H9 (cell line): ENCODE results near the gene CCL13. TPM values are rescaled to one million over a fixed set of nuclear protein-coding genes. Genes with fewer than 3 reads are reported as not detected.
A peak's percentile ranks its signal among the peaks of the same experiment; 100 is the strongest.

Source experiments
- DNase-seq: peaks from one replicate; pipeline ENCODE4 v3.0.0-alpha.2; 2017
- H2AFZ ChIP-seq: one replicate; pipeline ENCODE4 v1.6.1; 2013; ENCODE audit warnings: mild to moderate bottlenecking, low read length, control low read depth, moderate library complexity
- H2AK5ac ChIP-seq: 2 replicates; pipeline ENCODE4 v1.6.1; 2013; ENCODE audit warnings: low read length, control low read depth, mixed read lengths; ENCODE audit not compliant: insufficient read length
- H2BK120ac ChIP-seq: one replicate; pipeline ENCODE4 v1.6.1; 2013; ENCODE audit warnings: low read depth, mild to moderate bottlenecking, low read length, control low read depth, inconsistent platforms; ENCODE audit not compliant: poor library complexity, severe bottlenecking
- H2BK12ac ChIP-seq: 2 replicates; pipeline ENCODE4 v1.6.1; 2013; ENCODE audit warnings: low read length, control low read depth, mixed read lengths, low read depth; ENCODE audit not compliant: insufficient read length
- H2BK15ac ChIP-seq: 2 replicates; pipeline ENCODE4 v1.6.1; 2013; ENCODE audit warnings: low read depth, low read length, control low read depth
- H2BK20ac ChIP-seq: one replicate; pipeline ENCODE4 v1.6.1; 2013; ENCODE audit warnings: low read depth, mild to moderate bottlenecking, low read length, control low read depth, inconsistent platforms; ENCODE audit not compliant: poor library complexity, severe bottlenecking
- H2BK5ac ChIP-seq: 2 replicates; pipeline ENCODE4 v1.6.1; 2013; ENCODE audit warnings: low read length, control low read depth, mixed read lengths; ENCODE audit not compliant: insufficient read length
- H3K14ac ChIP-seq: 2 replicates; pipeline ENCODE4 v1.6.1; 2013; ENCODE audit warnings: low read length, control low read depth; ENCODE audit not compliant: insufficient read depth
- H3K18ac ChIP-seq: 2 replicates; pipeline ENCODE4 v1.6.1; 2013; ENCODE audit warnings: low read depth, mild to moderate bottlenecking, mixed read lengths, low read length, control low read depth; ENCODE audit not compliant: insufficient read length
- H3K23ac ChIP-seq: 2 replicates; pipeline ENCODE4 v1.6.1; 2013; ENCODE audit warnings: low read length, control low read depth, mixed read lengths, low read depth; ENCODE audit not compliant: insufficient read length
- H3K23me2 ChIP-seq: 2 replicates; pipeline ENCODE4 v1.6.1; 2013; ENCODE audit warnings: low read depth, mild to moderate bottlenecking, mixed read lengths, low read length, control low read depth; ENCODE audit not compliant: insufficient read length, poor library complexity, severe bottlenecking
- H3K27ac ChIP-seq: 2 replicates; pipeline ENCODE4 v1.5.1; 2013; ENCODE audit warnings: low read length, control low read depth, mixed read lengths, low read depth; ENCODE audit not compliant: insufficient read length
- H3K27me3 ChIP-seq: 2 replicates; pipeline ENCODE4 v1.6.1; 2013; ENCODE audit warnings: low read length, control low read depth, inconsistent platforms; ENCODE audit not compliant: insufficient read depth
- H3K4ac ChIP-seq: 2 replicates; pipeline ENCODE4 v1.6.1; 2013; ENCODE audit warnings: low read depth, mild to moderate bottlenecking, control low read depth, inconsistent platforms, low read length, moderate library complexity
- H3K4me1 ChIP-seq: 2 replicates; pipeline ENCODE4 v1.6.1; 2013; ENCODE audit warnings: low read length, control low read depth, inconsistent platforms; ENCODE audit not compliant: insufficient read depth
- H3K4me2 ChIP-seq: 2 replicates; pipeline ENCODE4 v1.6.1; 2013; ENCODE audit warnings: low read length, control low read depth, mixed read lengths; ENCODE audit not compliant: insufficient read length, insufficient read depth
- H3K56ac ChIP-seq: 2 replicates; pipeline ENCODE4 v1.6.1; 2013; ENCODE audit warnings: low read depth, mild to moderate bottlenecking, mixed read lengths, low read length, control low read depth; ENCODE audit not compliant: insufficient read length
- H3K79me1 ChIP-seq: 2 replicates; pipeline ENCODE4 v1.6.1; 2013; ENCODE audit warnings: low read depth, mild to moderate bottlenecking, moderate library complexity, low read length, control low read depth, inconsistent platforms; ENCODE audit not compliant: insufficient read depth, poor library complexity, severe bottlenecking
- H3K79me2 ChIP-seq: 2 replicates; pipeline ENCODE4 v1.6.1; 2013; ENCODE audit warnings: low read length, control low read depth, inconsistent platforms; ENCODE audit not compliant: insufficient read depth
- H3K9ac ChIP-seq: 2 replicates; pipeline ENCODE4 v1.6.1; 2013; ENCODE audit warnings: low read length, control low read depth, mixed read lengths; ENCODE audit not compliant: insufficient read length; ENCODE audit errors: extremely low read depth
- H3K9me3 ChIP-seq: one replicate; pipeline ENCODE4 v1.6.1; 2013; ENCODE audit warnings: low read depth, low read length, inconsistent platforms; ENCODE audit not compliant: control insufficient read depth
- H3T11ph ChIP-seq: one replicate; pipeline ENCODE4 v1.6.1; 2013; ENCODE audit warnings: mild to moderate bottlenecking, low read length, control low read depth, inconsistent platforms
- H4K20me1 ChIP-seq: one replicate; pipeline ENCODE4 v1.6.1; 2013; ENCODE audit not compliant: control insufficient read depth, insufficient read length, insufficient read depth
- H4K5ac ChIP-seq: 2 replicates; pipeline ENCODE4 v1.6.1; 2013; ENCODE audit warnings: low read depth, mild to moderate bottlenecking, mixed read lengths, low read length, control low read depth; ENCODE audit not compliant: insufficient read length
- H4K8ac ChIP-seq: replicated peaks from 2 replicates; pipeline ENCODE4 v1.6.1; 2013; ENCODE audit warnings: low read length, control low read depth, mixed read lengths, low read depth; ENCODE audit not compliant: insufficient read length
- H4K91ac ChIP-seq: 2 replicates; pipeline ENCODE4 v1.6.1; 2013; ENCODE audit warnings: low read depth, mild to moderate bottlenecking, moderate library complexity, mixed read lengths, low read length, control low read depth; ENCODE audit not compliant: insufficient read length
- H3K27ac Mint-ChIP-seq, 3 experiments: 2 replicates in 2 of 3; 3 replicates in 1 of 3; pipeline ENCODE4 v1.8.0; 2020 to 2021; ENCODE audit warnings: mixed read lengths in 3 of 3, mild to moderate bottlenecking in 1 of 3, moderate library complexity in 1 of 3
- H3K27me3 Mint-ChIP-seq: 2 replicates; pipeline ENCODE4 v1.8.0; 2021; ENCODE audit warnings: low read depth, mild to moderate bottlenecking, moderate library complexity, mixed read lengths
- H3K36me3 Mint-ChIP-seq, 3 experiments: 2 replicates in 2 of 3; 3 replicates in 1 of 3; pipeline ENCODE4 v1.8.0; 2020 to 2021; ENCODE audit warnings: low read depth in 3 of 3, mixed read lengths in 3 of 3; ENCODE audit not compliant: insufficient read depth in 1 of 3
- H3K4me1 Mint-ChIP-seq, 2 experiments: 2 replicates each; pipeline ENCODE4 v1.8.0; 2020; ENCODE audit warnings: mixed read lengths in 2 of 2
- H3K4me3 Mint-ChIP-seq, 2 experiments: 2 replicates in 1 of 2; 3 replicates in 1 of 2; pipeline ENCODE4 v1.8.0; 2020 to 2021; ENCODE audit warnings: mild to moderate bottlenecking in 2 of 2, mixed read lengths in 2 of 2, moderate library complexity in 1 of 2
- H3K9me3 Mint-ChIP-seq, 2 experiments: 2 replicates in 1 of 2; 3 replicates in 1 of 2; pipeline ENCODE4 v1.8.0; 2020; ENCODE audit warnings: mild to moderate bottlenecking in 2 of 2, mixed read lengths in 2 of 2, moderate library complexity in 1 of 2
- CTCF ChIP-seq: fragments of 200-600 bp; sonication (generic); conservative IDR thresholded peaks from 3 replicates; pipeline ENCODE4 v1.8.0; 2021; ENCODE audit warnings: antibody characterized with exemption, mild to moderate bottlenecking
- WGBS: extraction: QIAGEN DNeasy Blood & Tissue Kit; methylation state at CpG from one replicate; pipeline ENCODE4 v1.1.7; 2013; ENCODE audit warnings: missing lambda C conversion rate, low lambda C conversion rate, mixed read lengths; ENCODE audit not compliant: insufficient read length; ENCODE audit errors: extremely low coverage; 5-methylcytosine and 5-hydroxymethylcytosine counted together
- total RNA-seq: library from RNA; stranded (reverse); gene quantifications from 2 replicates; pipeline ENCODE4 v1.2.1, GENCODE V29; 2021

Gene CCL13
- total RNA-seq, 1 experiment from 2014 or later = not detected

- Histone ChIP-seq H3K27me3 (no peaks in the 10 kb centered on the region), H4K20me1 (no peaks in the 10 kb centered on the region), H2BK12ac (no peak overlapping the region), H2BK15ac (no peak overlapping the region), H2AFZ (no peak overlapping the region), H3K4me2 (no peak overlapping the region), H3K79me1 (no peaks in the 10 kb centered on the region), H3K4me1 (no peaks in the 10 kb centered on the region), H4K5ac (no peak overlapping the region), H4K8ac (no peak overlapping the region), H3K27ac (no peak overlapping the region), H3K9me3 (no peaks in the 10 kb centered on the region), H3K56ac (no peak overlapping the region), H2BK20ac (no peak overlapping the region), H4K91ac (no peak overlapping the region), H2BK5ac (no peak overlapping the region), H2BK120ac (no peak overlapping the region), H3K18ac (no peak overlapping the region), H3K23me2 (no peaks in the 10 kb centered on the region), H3K9ac (no peak overlapping the region), H3K4ac (no peak overlapping the region), H3K79me2 (no peaks in the 10 kb centered on the region), H2AK5ac (no peak overlapping the region), H3K23ac (no peak overlapping the region), H3T11ph (no peak overlapping the region), H3K14ac (no peak overlapping the region)
- no CpG with 5 or more reads among the region's 3 CpGs for WGBS
- Mint-ChIP-seq H3K9me3 (no peaks in the 10 kb centered on the region), H3K36me3 (no peaks in the 10 kb centered on the region), H3K27ac (no peak overlapping the region), H3K27me3 (peaks cover 17% of the 10 kb centered on the region), H3K4me1 (no peaks in the 10 kb centered on the region), H3K4me3 (no peak overlapping the region)
- DNase-seq = peak; percentile 73
- peak; percentile 60 for TF ChIP-seq CTCF
These were observed 37.8 kb upstream of the CCL13 start for GRCh38 chr17:34318474-34318873.
